Liver (tissue), 9 donors: ENCODE measurements around the gene KSR2. TPM values are rescaled to one million over a fixed set of nuclear protein-coding genes. Genes with fewer than 3 reads are reported as not detected.

Experiments used
- DNase-seq: peaks from one replicate; pipeline ENCODE4 v3.0.0-alpha.2; 2017; ENCODE audit warnings: low spot score
- H3K27ac ChIP-seq, 2 donors: one replicate each; pipeline ENCODE4 v1.7.0; 2013; ENCODE audit warnings: inconsistent platforms in 2 of 2, low read length in 2 of 2, control low read depth in 1 of 2, low read depth in 1 of 2, mild to moderate bottlenecking in 1 of 2
- H3K27me3 ChIP-seq, 4 donors: one replicate each; pipeline versions ENCODE4 v1.6.1 to v1.7.0; 2013; ENCODE audit warnings: low read length in 3 of 4, inconsistent platforms in 1 of 4, mild to moderate bottlenecking in 1 of 4, moderate library complexity in 1 of 4; ENCODE audit not compliant: control insufficient read depth in 4 of 4, insufficient read depth in 4 of 4
- H3K36me3 ChIP-seq, 4 donors: one replicate each; pipeline versions ENCODE4 v1.6.1 to v1.7.0; 2013; ENCODE audit warnings: low read length in 3 of 4, mild to moderate bottlenecking in 3 of 4, low read depth in 1 of 4, moderate library complexity in 1 of 4; ENCODE audit not compliant: control insufficient read depth in 4 of 4, insufficient read depth in 3 of 4
- H3K4me1 ChIP-seq, 4 donors: one replicate each; pipeline versions ENCODE4 v1.6.1 to v1.7.0; 2013; ENCODE audit warnings: low read length in 3 of 4, mild to moderate bottlenecking in 3 of 4, moderate library complexity in 1 of 4; ENCODE audit not compliant: control insufficient read depth in 4 of 4, insufficient read depth in 4 of 4
- H3K4me3 ChIP-seq, 3 donors: one replicate each; pipeline versions ENCODE4 v1.6.1 to v1.7.0; 2013; ENCODE audit warnings: low read length in 3 of 3, control low read depth in 1 of 3, low read depth in 1 of 3, mild to moderate bottlenecking in 1 of 3
- H3K9ac ChIP-seq, 2 donors: one replicate each; pipeline ENCODE4 v1.7.0; 2013; ENCODE audit warnings: low read length in 2 of 2, mild to moderate bottlenecking in 2 of 2, moderate library complexity in 2 of 2, control low read depth in 1 of 2, low read depth in 1 of 2
- H3K9me3 ChIP-seq, 4 donors: one replicate each; pipeline versions ENCODE4 v1.6.1 to v1.7.0; 2013; ENCODE audit warnings: low read length in 3 of 4; ENCODE audit not compliant: control insufficient read depth in 4 of 4
- ATF3 ChIP-seq: IDR thresholded peaks from 2 replicates; pipeline ENCODE4 v1.6.1; 2016; ENCODE audit warnings: antibody characterized with exemption
- CTCF ChIP-seq: fragments of 150-350 bp; IDR thresholded peaks from 2 replicates; pipeline ENCODE4 v1.5.1; 2017; ENCODE audit warnings: improper control_type of control experiment, low read depth, low read length; ENCODE audit not compliant: missing input control
- EGR1 ChIP-seq, 2 donors: IDR thresholded peaks; 2 replicates each; pipeline ENCODE4 v1.6.1; 2016 to 2018; ENCODE audit warnings: antibody characterized with exemption in 2 of 2, low read depth in 2 of 2
- FOXA1 ChIP-seq: IDR thresholded peaks from 2 replicates; pipeline ENCODE4 v1.6.1; 2016; ENCODE audit warnings: antibody characterized with exemption
- FOXA2 ChIP-seq: IDR thresholded peaks from 2 replicates; pipeline ENCODE4 v1.6.1; 2016; ENCODE audit warnings: antibody characterized with exemption
- GABPA ChIP-seq, 2 donors: IDR thresholded peaks in 1 of 2; conservative IDR thresholded peaks in 1 of 2; 2 replicates each; pipeline ENCODE4 v1.6.1; 2016; ENCODE audit warnings: antibody characterized with exemption in 2 of 2, mild to moderate bottlenecking in 1 of 2, moderate library complexity in 1 of 2
- HNF4A ChIP-seq, 2 donors: conservative IDR thresholded peaks; 2 replicates each; pipeline ENCODE4 v1.6.1; 2016; ENCODE audit warnings: antibody characterized with exemption in 2 of 2, mild to moderate bottlenecking in 2 of 2
- HNF4G ChIP-seq: IDR thresholded peaks from 2 replicates; pipeline ENCODE4 v1.6.1; 2016; ENCODE audit warnings: antibody characterized with exemption
- JUND ChIP-seq, 2 donors: IDR thresholded peaks; 2 replicates each; pipeline ENCODE4 v1.6.1; 2016; ENCODE audit warnings: antibody characterized with exemption in 2 of 2
- MAX ChIP-seq: IDR thresholded peaks from 2 replicates; pipeline ENCODE4 v1.6.1; 2016; ENCODE audit warnings: antibody characterized with exemption
- NR2F2 ChIP-seq: IDR thresholded peaks from 2 replicates; pipeline ENCODE4 v1.6.1; 2016; ENCODE audit warnings: antibody characterized with exemption
- RAD21 ChIP-seq, 2 donors: IDR thresholded peaks; 2 replicates each; pipeline ENCODE4 v1.6.1; 2016; ENCODE audit warnings: antibody characterized with exemption in 2 of 2, mild to moderate bottlenecking in 2 of 2
- REST ChIP-seq: IDR thresholded peaks from 2 replicates; pipeline ENCODE4 v1.6.1; 2016; ENCODE audit warnings: antibody characterized with exemption, mild to moderate bottlenecking
- RXRA ChIP-seq, 2 donors: IDR thresholded peaks; 2 replicates each; pipeline ENCODE4 v1.6.1; 2017 to 2018; ENCODE audit warnings: antibody characterized with exemption in 2 of 2, mild to moderate bottlenecking in 1 of 2
- SP1 ChIP-seq: IDR thresholded peaks from 2 replicates; pipeline ENCODE4 v1.6.1; 2018; ENCODE audit warnings: antibody characterized with exemption, mild to moderate bottlenecking
- TAF1 ChIP-seq: conservative IDR thresholded peaks from 2 replicates; pipeline ENCODE4 v1.6.1; 2016; ENCODE audit warnings: antibody characterized with exemption, mild to moderate bottlenecking
- YY1 ChIP-seq: IDR thresholded peaks from 2 replicates; pipeline ENCODE4 v1.6.1; 2016; ENCODE audit warnings: antibody characterized with exemption, mild to moderate bottlenecking
- ZBTB33 ChIP-seq: IDR thresholded peaks from 2 replicates; pipeline ENCODE4 v1.6.1; 2016; ENCODE audit warnings: antibody characterized with exemption
- WGBS: extraction: QIAGEN DNeasy Blood & Tissue Kit; methylation state at CpG from one replicate; pipeline ENCODE4 v1.1.7; 2013; 5-methylcytosine and 5-hydroxymethylcytosine counted together
- polyA plus RNA-seq, 2 donors: library from polyadenylated mRNA; stranded (reverse) in 1 of 2; unstranded in 1 of 2; fragments of 200-250 nt in 1 of 2; fragments of >200 nt in 1 of 2; fragmentation: Nextera tagmentation in 1 of 2; extraction: Ambion mirVana in 1 of 2; gene quantifications; one replicate each; pipeline versions ENCODE4 v1.2.1 to v1.2.3, GENCODE V29; 2013 to 2015
- total RNA-seq, 2 donors: library from RNA; depleted of rRNA; stranded (reverse); fragments of >200 nt; gene quantifications; one replicate each; pipeline ENCODE4 v1.2.3, GENCODE V29; 2014
- donor health status: healthy.
- donor health status: healthy.
- donor health status: healthy.
- donor health status: healthy.
- donor health status: healthy.

KSR2 gene
- total and polyA plus RNA-seq, 4 donors: under 0.01 to 0.02 (median under 0.01) TPM; not detected in 1

- H3K36me3 ChIP-seq: no peaks in the 10 kb centered on the region
- H3K9ac ChIP-seq: no peak overlapping the region
Measured at GRCh38 chr12:117491711-117492110, 477.1 kb downstream of the KSR2 start.

More at GRCh38 chr12:117491711-117492110, 477.1 kb downstream of the KSR2 start:
- Histone ChIP-seq H3K27me3 (no peaks in the 10 kb centered on the region), H3K27ac (no peak overlapping the region), H3K4me1 (peaks cover 9 to 23% (median 14%) of the 10 kb centered on the region in 4 donors), H3K4me3 (no peak overlapping the region), H3K9me3 (no peaks in the 10 kb centered on the region)
- TF ChIP-seq EGR1 (IDR thresholded peaks at IDR 0.05; ENCODE audit: low read depth in 2 of 2): no peak
- TF ChIP-seq ZBTB33: no peak
- no peak for TF ChIP-seq MAX
- no peak for TF ChIP-seq RXRA (IDR thresholded peaks at IDR 0.05)
- no peak for TF ChIP-seq NR2F2
- no peak for TF ChIP-seq YY1
- TF ChIP-seq HNF4G: no peak
- TF ChIP-seq GABPA (IDR thresholded peaks at IDR 0.05 in 1 of 2, conservative IDR thresholded peaks at IDR 0.05 in 1 of 2): no peak
- TF ChIP-seq REST: no peak
- TF ChIP-seq SP1: no peak
- no peak for TF ChIP-seq FOXA1
- no peak for TF ChIP-seq TAF1
- TF ChIP-seq RAD21 (IDR thresholded peaks at IDR 0.05): no peak
- TF ChIP-seq ATF3: no peak
- TF ChIP-seq JUND (IDR thresholded peaks at IDR 0.05): no peak
- TF ChIP-seq HNF4A (conservative IDR thresholded peaks at IDR 0.05): no peak
- TF ChIP-seq FOXA2: no peak
- no peak for TF ChIP-seq CTCF
- no peak for DNase-seq
- 91% methylated on average over 7 of the region's 7 CpGs for WGBS
